Fibroblast of pulmonary artery (primary cell): ENCODE data around the gene COL20A1.

Experiments used
- DNase-seq: peaks from one replicate; pipeline ENCODE4 v3.0.0-alpha.2; 2010; ENCODE audit warnings: low read depth
- H3K4me3 ChIP-seq: replicated peaks from 2 replicates; pipeline ENCODE4 v1.5.1; 2011; ENCODE audit warnings: low read depth, mild to moderate bottlenecking, control low read depth, low read length, moderate library complexity
- TF ChIP-seq, protein P1 (sequence below): IDR thresholded peaks from 2 replicates; pipeline ENCODE4 v1.5.1; 2011; ENCODE audit warnings: mild to moderate bottlenecking, control low read depth, low read length, inconsistent platforms; ENCODE audit errors: missing control alignments

COL20A1 gene

DNA sequence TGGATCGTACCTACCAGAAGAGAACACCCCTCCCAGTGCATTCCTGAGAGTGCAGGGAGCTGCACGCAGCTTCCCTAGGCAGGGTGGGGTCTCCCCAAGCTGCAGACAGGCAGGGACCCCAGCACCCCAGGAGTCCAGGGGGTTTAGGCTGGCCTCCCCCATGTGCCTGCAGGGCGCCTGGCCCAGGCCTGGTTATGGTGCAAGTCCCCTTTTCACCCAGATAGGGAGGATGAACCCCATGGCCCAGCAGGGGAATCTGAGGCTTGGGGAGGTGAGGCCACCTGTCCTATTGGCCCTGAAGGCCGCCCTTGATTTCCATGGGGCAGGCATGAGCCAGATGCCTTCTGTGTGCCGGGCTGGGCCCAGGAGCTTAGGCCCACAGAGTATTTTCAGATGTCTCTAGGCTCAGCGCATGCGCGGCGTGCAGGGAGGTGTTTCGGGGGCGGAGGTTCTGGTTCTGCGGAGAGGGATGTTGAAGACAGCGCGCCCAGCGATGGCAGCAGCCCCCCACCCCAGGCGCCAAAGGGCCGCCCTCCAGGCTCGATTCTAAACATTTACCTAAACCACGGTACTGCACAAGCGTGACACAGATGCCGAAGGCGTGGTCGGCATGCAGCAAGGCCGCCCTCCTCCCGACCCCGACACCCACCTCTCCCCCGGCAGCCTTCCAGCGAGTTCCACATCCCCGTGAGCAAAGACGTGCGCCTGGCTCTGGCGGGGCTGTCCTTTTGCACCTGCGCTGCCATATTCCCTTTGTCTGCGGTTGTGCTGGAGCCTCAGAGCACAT is 29.4 kb downstream of the COL20A1 start:
- TF ChIP-seq, protein P1, sequence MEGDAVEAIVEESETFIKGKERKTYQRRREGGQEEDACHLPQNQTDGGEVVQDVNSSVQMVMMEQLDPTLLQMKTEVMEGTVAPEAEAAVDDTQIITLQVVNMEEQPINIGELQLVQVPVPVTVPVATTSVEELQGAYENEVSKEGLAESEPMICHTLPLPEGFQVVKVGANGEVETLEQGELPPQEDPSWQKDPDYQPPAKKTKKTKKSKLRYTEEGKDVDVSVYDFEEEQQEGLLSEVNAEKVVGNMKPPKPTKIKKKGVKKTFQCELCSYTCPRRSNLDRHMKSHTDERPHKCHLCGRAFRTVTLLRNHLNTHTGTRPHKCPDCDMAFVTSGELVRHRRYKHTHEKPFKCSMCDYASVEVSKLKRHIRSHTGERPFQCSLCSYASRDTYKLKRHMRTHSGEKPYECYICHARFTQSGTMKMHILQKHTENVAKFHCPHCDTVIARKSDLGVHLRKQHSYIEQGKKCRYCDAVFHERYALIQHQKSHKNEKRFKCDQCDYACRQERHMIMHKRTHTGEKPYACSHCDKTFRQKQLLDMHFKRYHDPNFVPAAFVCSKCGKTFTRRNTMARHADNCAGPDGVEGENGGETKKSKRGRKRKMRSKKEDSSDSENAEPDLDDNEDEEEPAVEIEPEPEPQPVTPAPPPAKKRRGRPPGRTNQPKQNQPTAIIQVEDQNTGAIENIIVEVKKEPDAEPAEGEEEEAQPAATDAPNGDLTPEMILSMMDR = no peak
- DNase-seq = no peak
- H3K4me3 ChIP-seq = no peak overlapping the region

DNA sequence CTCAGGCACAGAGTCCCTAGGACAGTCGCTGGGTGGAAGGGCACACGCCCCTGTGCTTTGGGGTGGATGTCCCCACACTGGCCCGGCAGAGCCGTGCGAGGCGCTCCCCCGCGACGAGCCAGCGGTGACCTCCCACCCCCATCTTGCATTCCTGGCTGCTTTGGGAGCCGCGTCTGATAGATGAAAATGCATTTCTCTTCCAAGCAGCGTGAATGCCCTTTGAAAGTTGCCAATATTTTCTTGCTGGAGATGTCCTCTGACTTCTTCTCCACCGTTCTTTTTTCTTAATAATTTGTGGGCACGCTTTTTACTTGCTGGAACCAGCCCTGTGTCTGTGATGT is 29.9 kb downstream of the COL20A1 start:
- no peak overlapping the region for H3K4me3 ChIP-seq
- TF ChIP-seq, protein P1 = no peak

DNA sequence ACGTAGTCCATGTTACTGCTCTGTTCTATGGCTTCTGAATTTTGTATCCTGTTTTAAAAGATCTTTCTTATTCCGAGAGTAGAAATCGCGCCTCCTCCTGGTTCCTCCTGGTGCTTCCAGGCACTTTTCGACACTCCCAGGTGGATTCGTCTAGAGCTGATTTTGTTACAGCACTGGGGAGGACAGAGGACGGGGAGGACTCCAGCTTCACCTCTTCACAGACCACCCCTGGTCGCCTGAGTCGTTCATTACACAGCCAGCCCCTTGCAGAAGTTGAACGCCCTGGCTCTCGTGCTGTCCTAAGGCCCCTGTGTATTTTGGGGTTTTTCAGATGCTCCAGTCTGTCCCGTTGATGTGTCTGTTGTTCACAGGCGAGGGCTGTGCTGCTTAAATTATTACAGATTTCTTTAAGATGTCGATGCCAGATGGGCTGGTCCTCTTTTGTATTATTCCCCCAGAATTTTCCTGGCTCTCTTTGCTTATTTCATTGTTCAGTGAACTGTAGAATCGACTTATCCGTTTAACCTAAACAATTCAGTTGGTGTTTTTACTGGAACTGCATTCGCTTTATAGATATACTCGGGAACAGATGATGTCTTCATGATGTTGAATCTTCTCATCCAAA is 30.5 kb downstream of the COL20A1 start:
- TF ChIP-seq, protein P1 = peak; percentile 23
- no peak for DNase-seq
- no peak overlapping the region for H3K4me3 ChIP-seq

More for the DNA sequence above, 29.9 kb downstream of the COL20A1 start:
- no peak for DNase-seq

DNA sequence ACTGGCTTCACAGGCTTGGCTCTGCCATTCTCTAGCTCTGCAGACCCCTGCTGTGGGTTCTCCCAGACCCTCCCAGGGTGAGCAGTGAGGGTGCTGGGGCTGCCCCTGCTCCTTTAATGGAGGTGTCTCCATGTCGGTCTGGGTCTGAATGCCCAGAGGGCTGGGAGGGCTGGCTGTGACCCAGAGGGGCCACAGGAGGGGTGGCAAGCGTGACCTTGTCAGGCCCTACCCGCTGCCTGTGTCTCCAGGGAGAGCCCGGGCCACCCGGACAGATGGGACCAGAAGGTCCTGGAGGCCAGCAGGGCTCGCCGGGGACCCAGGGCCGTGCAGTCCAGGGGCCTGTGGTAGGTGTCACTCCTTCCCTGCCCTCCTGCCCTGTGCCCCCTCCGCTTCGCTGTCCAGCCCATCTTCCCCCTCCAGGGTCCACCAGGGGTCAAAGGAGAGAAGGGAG is 32.1 kb downstream of the COL20A1 start:
- no peak for DNase-seq
- no peak overlapping the region for H3K4me3 ChIP-seq
- TF ChIP-seq, protein P1 = no peak

DNA sequence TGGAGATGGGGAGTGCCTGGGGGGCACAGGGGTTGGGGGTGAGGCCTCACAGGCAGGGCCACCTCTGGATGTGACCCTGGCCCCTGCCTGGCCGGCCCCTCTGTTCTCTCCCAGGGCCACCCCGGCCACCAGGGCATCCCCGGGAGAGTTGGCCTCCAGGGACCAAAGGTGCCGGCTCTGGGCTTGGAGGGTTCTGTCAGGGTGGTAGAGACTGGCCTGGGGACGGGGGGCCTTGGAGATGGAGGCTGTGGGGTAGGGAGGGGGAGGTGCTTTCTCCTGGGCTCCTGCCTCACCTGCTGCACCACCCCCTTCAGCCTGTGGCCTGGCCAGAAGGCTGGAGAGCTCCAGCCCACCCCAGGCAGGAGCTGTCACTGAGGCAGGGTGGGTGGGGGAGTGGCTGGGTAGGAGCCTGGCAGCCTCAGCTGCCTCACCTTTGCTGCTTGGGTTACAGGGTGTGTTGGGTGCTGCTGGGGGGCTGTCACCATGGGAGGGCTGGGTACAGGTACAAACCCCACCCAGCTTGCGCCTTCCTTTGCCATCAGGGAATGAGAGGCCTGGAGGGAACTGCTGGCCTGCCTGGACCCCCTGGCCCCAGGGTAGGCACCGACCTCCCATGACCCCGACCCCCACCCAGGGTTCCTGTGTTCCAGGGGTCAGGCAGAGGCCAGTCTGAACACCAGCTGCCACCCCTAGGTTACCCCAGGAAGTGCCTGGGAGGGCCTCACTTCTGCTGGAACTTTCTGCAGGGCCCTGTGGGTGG is 32.7 kb downstream of the COL20A1 start:
- DNase-seq = no peak
- no peak overlapping the region for H3K4me3 ChIP-seq
- TF ChIP-seq, protein P1 = no peak

DNA sequence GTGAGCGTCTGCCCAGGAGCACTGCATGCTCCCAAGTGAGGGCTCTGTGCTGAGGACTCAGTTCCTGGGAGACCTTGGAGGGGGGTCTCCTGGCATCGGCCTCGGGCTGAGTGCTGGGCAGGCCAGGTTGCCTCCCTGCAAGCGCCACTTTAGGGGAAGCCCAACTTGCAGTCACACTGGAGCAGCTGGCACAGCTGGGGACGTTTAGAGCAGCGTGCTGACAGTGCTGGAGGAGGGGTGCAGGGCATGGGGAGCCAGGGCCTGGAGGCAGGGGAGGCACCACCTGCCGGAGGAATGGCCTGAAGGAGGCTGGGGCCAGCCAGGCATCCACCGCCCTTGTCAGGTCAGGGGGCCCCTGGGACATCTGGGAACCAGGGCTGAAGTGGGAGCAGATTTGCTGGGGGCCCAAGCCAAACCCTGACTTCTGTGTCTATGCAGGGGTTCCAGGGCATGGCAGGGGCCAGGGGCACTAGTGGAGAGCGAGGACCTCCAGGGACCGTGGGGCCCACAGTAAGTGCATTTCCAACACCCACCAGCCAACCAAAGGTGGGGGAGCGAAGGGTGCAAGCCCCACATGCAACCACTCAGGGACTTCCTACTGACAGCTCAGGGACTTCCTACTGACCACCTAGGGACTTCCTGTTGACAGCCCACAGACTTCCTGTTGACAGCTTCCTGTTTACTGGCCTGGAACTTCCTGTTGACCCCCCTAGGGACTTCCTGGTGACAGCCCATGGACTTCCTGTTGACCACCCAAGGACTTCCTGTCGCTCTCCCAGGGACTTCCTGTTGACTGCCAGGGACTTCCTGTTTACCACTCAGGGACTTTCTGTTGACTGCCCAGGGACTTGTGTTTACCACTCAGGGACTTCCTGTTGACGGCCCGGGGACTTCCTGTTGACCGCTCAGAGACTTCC is 33.6 kb downstream of the COL20A1 start:
- DNase-seq = no peak
- no peak overlapping the region for H3K4me3 ChIP-seq
- TF ChIP-seq, protein P1 = no peak
